Esophagus (tissue), 2 donors: ENCODE data around the gene YIF1A. TPM values are rescaled to one million over a fixed set of nuclear protein-coding genes. Genes with fewer than 3 reads are reported as not detected.

Source experiments
- H3K27ac ChIP-seq, 2 donors: one replicate each; pipeline ENCODE4 v1.5.1; 2013; ENCODE audit warnings: low read depth in 2 of 2, mild to moderate bottlenecking in 2 of 2, inconsistent platforms in 1 of 2, low read length in 1 of 2, moderate library complexity in 1 of 2
- H3K27me3 ChIP-seq, 2 donors: one replicate each; pipeline ENCODE4 v1.6.1; 2013; ENCODE audit warnings: low read length in 2 of 2, control low read depth in 1 of 2, mild to moderate bottlenecking in 1 of 2; ENCODE audit not compliant: insufficient read depth in 2 of 2, control insufficient read depth in 1 of 2
- H3K36me3 ChIP-seq, 2 donors: one replicate each; pipeline ENCODE4 v1.6.1; 2013; ENCODE audit warnings: low read length in 1 of 2; ENCODE audit not compliant: control insufficient read depth in 2 of 2, insufficient read depth in 2 of 2
- H3K4me1 ChIP-seq, 2 donors: one replicate each; pipeline ENCODE4 v1.6.1; 2013; ENCODE audit warnings: low read length in 1 of 2; ENCODE audit not compliant: control insufficient read depth in 2 of 2, insufficient read depth in 2 of 2
- H3K4me3 ChIP-seq, 2 donors: one replicate each; pipeline ENCODE4 v1.5.1; 2013; ENCODE audit warnings: low read length in 2 of 2, mild to moderate bottlenecking in 2 of 2, low read depth in 1 of 2, moderate library complexity in 1 of 2
- H3K9me3 ChIP-seq, 2 donors: one replicate each; pipeline ENCODE4 v1.6.1; 2013; ENCODE audit warnings: mild to moderate bottlenecking in 2 of 2, low read depth in 1 of 2, low read length in 1 of 2, moderate library complexity in 1 of 2; ENCODE audit not compliant: control insufficient read depth in 2 of 2, insufficient read depth in 1 of 2
- WGBS, 2 donors: extraction: QIAGEN DNeasy Blood & Tissue Kit; methylation state at CpG; one replicate each; pipeline ENCODE4 v1.1.7; 2013; 5-methylcytosine and 5-hydroxymethylcytosine counted together
- polyA plus RNA-seq, 2 donors: library from polyadenylated mRNA; stranded (reverse); fragments of 200-250 nt; gene quantifications; one replicate each; pipeline ENCODE4 v1.2.3, GENCODE V29; 2013
- donor health status: healthy with polysubstance abuse.
- donor health status: Bipolar disorder and iron deficiency.

Gene YIF1A
- 10 to 100 TPM; 51.6 to 63.1 TPM for polyA plus RNA-seq

DNA sequence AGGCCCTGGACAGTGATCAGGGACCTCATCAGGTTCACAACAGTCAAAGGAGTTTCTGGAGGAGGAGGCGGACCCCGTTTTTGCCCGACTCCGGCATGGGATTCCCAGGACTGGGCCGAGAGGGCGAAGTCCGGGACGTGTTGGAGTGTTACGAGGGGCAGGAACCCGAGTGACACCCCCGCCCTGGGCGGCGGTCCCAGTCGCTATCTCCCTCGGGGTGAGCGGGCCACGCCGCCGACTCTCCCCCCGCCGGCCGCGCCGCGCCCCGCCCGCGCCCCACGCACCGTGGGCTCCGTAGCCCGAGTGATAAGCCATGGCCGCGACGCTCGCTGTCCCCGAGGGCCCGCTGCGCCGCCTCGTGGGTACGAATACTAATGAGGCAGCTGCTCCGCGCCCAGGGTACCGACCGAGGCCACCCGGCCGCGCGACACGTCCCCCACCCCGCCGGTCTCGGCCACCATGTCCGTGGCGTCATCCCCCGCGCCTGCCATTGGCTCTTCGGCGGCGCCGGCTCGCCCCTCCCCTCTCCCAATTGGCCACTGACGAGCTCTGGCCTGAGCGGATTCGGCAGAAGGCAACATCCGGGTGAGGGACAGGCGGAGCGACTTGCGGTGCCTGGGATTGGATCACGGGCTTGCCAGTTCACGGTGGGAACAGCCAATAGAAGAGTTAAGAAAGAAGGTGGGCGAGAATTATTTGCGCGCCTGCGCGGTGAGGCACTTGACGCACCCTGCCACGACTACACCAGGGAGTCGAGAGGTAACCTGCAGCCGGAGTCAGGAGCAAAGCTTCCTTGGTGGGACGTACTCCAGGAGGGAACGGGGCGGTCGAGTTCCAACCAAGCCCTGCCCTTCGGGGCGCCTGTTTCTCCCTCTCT, at the start of gene YIF1A:
Gene YIF1A (minus strand): TSS at position 473 of the 877 bp plus-strand sequence. CDS start 158 bp downstream, at position 315.
- Histone ChIP-seq H3K9me3 (no peaks in the 10 kb centered on the region), H3K36me3 (peaks cover 0 to 14% of the 10 kb centered on the region in 2 donors), H3K4me3 (peak within 1 kb of the TSS; percentile 73 to 90), H3K27ac (peak within 1 kb of the TSS; percentile 93 to 96), H3K27me3 (peaks cover 0 to 9% of the 10 kb centered on the region in 2 donors), H3K4me1 (peaks cover 11 to 32% of the 10 kb centered on the region in 2 donors)
- 0 to 1% methylated on average over 64 to 87 of the region's 87 CpGs for WGBS, 2 donors

DNA sequence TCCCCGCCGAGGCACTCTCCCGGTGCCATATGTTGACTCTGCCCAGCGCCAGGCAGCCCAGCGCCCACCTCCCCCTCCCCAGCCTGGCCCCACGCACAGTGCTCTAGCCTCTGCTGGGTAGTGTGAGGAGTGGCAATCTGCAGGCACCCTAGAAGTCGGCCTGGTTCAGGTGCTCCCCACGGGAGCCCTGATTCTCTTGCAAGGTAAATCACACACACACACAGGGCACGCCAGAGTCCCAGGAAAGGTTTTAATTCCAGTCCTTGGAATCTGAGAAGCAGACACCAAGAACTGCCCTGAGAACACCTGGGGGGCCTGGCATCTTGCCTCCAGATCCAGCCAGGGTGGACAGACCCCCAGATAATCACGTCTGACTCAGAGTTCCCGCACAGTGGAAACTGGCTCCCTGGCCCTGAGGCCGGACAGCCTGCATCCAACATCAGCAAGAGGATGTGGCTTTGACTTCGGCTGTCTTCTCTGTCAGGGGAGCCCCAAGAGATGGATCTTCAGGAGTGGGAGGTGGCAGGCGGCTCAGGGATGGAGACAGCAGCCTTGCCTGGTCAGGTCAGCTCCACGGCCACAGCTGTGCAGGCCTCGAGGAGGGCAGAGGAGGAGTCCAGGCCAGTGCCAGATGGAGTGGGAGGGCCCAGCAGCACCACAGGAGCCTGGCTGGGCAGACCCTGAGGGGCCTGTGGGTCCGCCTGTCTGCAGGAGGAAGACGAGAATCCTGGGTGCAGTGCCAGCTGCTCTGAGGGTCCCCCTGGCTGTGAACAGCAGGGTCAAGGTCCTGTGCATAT, 48.4 kb upstream of the YIF1A start:
- H3K9me3 ChIP-seq: no peaks in the 10 kb centered on the region
- H3K27ac ChIP-seq: peak overlapping the region; percentile 77 to 87
- no peak overlapping the region for H3K4me3 ChIP-seq
- 37 to 46% methylated on average over 18 of the region's 18 CpGs for WGBS, 2 donors
- H3K4me1 ChIP-seq: peaks cover 8 to 47% of the 10 kb centered on the region in 2 donors
- H3K36me3 ChIP-seq: peaks cover 0 to 49% of the 10 kb centered on the region in 2 donors
- no peaks in the 10 kb centered on the region for H3K27me3 ChIP-seq

GRCh38 chr11:66336234-66337102, 47.5 kb upstream of the YIF1A start, which contains the start of gene RIN1:
Gene RIN1 (minus strand): TSS chr11:66336434. CDS start chr11:66336402, 32 bp downstream.
- peak within 1 kb of the TSS; percentile 63 to 66 for H3K4me3 ChIP-seq
- peak within 1 kb of the TSS; percentile 87 to 88 for H3K27ac ChIP-seq
- peaks cover 0 to 48% of the 10 kb centered on the region in 2 donors for H3K36me3 ChIP-seq
- WGBS, 2 donors: 4 to 6% methylated on average over 22 of the region's 22 CpGs
- H3K4me1 ChIP-seq: peaks cover 8 to 47% of the 10 kb centered on the region in 2 donors
- no peaks in the 10 kb centered on the region for H3K9me3 ChIP-seq
- no peaks in the 10 kb centered on the region for H3K27me3 ChIP-seq

DNA sequence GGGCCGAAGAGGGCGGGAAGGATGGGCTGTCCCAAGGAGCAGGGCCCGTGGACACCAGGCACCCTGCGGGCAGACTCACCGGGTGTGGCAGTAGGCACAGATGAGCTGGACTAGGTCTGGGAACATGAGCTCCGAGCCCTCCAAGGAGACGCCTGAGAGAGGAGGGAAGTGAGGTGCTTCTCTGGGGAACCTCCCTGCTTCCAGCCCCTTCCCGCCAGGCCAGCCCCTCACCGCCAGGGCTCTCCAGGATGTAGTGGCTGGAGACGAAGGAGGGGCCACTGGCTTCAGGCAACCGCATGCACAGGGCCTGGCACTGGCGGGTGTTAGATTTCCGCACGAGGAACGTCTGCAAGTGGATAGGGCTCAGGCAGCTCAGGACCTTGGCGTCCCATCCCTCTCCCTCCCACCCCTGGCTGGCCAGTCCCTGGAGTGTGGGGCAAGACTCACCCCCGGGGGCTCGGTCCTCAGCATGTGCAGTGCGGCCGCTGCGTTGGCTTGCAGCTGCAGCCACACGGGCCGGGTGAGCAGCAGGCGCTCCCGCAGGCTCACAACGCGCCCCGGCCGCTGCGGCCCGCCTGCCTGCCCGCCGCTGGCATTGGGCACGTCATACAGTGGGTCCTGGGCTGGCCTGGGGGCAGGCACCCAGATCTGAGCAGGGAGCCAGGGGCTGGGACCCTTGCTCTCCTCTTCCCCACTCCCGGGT, 46.7 kb upstream of the YIF1A start:
- WGBS, 2 donors: 10% methylated on average over 35 of the region's 35 CpGs
- H3K9me3 ChIP-seq: no peaks in the 10 kb centered on the region
- H3K36me3 ChIP-seq: peaks cover 0 to 40% of the 10 kb centered on the region in 2 donors
- peak overlapping the region; percentile 63 to 66 for H3K4me3 ChIP-seq
- no peaks in the 10 kb centered on the region for H3K27me3 ChIP-seq
- peaks cover 8 to 47% of the 10 kb centered on the region in 2 donors for H3K4me1 ChIP-seq
- peak overlapping the region; percentile 87 to 88 for H3K27ac ChIP-seq

DNA sequence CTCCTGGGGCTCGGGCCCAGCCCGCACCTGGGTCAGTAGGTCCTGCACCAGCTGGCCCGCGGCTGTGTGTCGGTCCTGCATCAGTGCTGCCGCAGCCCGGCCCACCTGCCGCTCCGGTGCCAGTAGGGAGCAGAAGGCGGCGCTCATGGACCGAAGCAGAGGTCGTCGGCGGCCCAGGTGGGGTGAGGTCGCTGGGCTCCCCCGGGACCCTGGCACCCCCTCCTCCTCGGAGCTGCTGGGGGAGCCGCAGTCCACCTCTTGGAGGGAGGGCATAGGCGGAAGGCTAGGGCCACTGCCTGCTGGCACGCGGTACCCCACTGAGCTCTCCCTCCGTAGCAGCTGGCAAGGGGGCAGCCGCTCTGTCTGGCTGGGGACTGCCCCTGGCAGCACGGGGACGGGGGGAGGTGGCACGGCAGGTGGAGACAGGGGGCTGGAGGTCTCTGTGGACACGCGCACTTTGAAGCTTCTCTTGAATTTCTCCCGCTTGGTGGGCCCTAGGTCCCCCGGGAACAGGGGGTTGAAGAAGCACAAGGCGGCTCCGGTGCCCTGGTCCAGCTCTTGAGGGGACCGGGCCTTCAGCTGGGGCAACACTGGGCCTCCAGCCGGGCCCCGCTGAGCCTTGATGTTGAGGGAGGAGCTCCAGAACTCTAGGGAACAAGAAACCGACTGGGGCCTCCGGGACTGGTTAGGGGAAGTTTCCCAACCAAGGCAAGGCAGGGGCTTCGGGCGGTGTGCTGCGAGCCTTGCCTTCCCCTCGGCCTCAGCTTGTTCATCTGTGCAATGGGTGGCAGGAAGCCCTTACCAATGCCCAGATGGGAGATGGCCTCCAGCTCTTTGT, 45.9 kb upstream of the YIF1A start:
- Histone ChIP-seq H3K27me3 (no peaks in the 10 kb centered on the region), H3K9me3 (no peaks in the 10 kb centered on the region), H3K4me1 (peaks cover 8 to 47% of the 10 kb centered on the region in 2 donors), H3K36me3 (peaks cover 0 to 31% of the 10 kb centered on the region in 2 donors), H3K27ac (peak overlapping the region in 1 of 2 donors; percentile 87), H3K4me3 (peak overlapping the region; percentile 63 to 66)
- whole genome bisulfite sequencing, 2 donors: 51 to 63% methylated on average over 41 to 42 of the region's 42 CpGs

GRCh38 chr11:66333896-66334604, 45.1 kb upstream of the YIF1A start:
- H3K4me1 ChIP-seq: peaks cover 8 to 42% of the 10 kb centered on the region in 2 donors

DNA sequence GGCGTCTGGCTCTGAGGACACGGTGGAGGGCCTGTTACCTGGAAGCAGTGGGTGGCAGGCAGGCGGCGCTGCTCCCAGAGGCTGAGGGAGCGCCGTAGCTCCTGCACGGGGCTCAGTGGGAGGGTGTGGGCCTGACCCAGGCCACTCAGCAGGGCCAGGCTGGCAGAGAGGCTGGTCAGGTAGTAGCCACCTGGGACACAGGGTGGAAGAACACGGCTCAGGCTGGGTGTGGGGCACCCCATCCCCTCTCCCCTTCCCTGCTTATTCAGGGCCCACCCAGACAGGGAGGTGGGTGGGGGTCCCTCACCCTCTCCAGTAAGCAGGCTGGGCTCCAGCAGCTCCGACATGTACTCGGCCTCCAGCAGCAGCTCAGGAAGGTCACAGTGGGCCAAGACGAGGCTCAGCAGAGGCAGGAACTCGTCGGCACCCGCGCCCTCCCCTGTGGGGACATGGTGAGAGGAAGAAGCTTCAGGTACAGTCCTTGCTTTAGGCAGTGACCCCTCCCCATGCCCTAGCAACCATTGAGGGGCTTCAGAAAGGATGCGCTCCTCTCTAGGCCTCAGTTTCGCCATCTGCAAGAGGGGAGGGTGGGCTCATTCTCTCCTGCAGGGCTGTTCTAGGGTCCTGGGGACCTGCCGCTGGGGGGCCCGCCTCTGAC, 44.4 kb upstream of the YIF1A start:
- peaks cover 5 to 35% of the 10 kb centered on the region in 2 donors for H3K4me1 ChIP-seq
- WGBS, 2 donors: 76 to 89% methylated on average over 19 of the region's 19 CpGs

More at GRCh38 chr11:66333896-66334604, 45.1 kb upstream of the YIF1A start:
- H3K36me3 ChIP-seq: peaks cover 0 to 29% of the 10 kb centered on the region in 2 donors
- no peaks in the 10 kb centered on the region for H3K27me3 ChIP-seq
- H3K9me3 ChIP-seq: no peaks in the 10 kb centered on the region
- peak overlapping the region; percentile 63 to 66 for H3K4me3 ChIP-seq
- H3K27ac ChIP-seq: no peak overlapping the region
- 59 to 71% methylated on average over 28 to 29 of the region's 29 CpGs for WGBS, 2 donors

More for the DNA sequence above, 44.4 kb upstream of the YIF1A start:
- Histone ChIP-seq H3K27ac (no peak overlapping the region), H3K27me3 (no peaks in the 10 kb centered on the region), H3K4me3 (no peak overlapping the region), H3K9me3 (no peaks in the 10 kb centered on the region), H3K36me3 (peaks cover 0 to 25% of the 10 kb centered on the region in 2 donors)
